SK-N-MC (cell line): ENCODE data around the gene TXNDC17.
"Not testable (repeated sequence)": the region's sequence is repeated elsewhere in the genome, so short reads cannot be mapped to it uniquely, and the experiment has no call there.

ENCODE experiments used
- DNase-seq: peaks from one replicate; pipeline ENCODE4 v3.0.0-alpha.2; 2011; ENCODE audit warnings: low read depth, low spot score
- H3K27ac ChIP-seq: fragments of 200-600 bp; sonication (generic); 2 replicates; pipeline ENCODE4 v1.5.1; 2016; ENCODE audit warnings: mixed run types
- H3K36me3 ChIP-seq: fragments of 200-600 bp; sonication (generic); 2 replicates; pipeline ENCODE4 v1.6.1; 2017; ENCODE audit warnings: antibody characterized with exemption, low read length, mixed read lengths; ENCODE audit not compliant: insufficient read depth
- H3K4me3 ChIP-seq: fragments of 200-600 bp; sonication (generic); 2 replicates; pipeline ENCODE4 v1.5.1; 2016
- H3K9ac ChIP-seq: fragments of 200-600 bp; sonication (generic); 2 replicates; pipeline ENCODE4 v1.8.0; 2017; ENCODE audit warnings: mixed run types, mixed read lengths; ENCODE audit not compliant: insufficient read length
- H3K9me3 ChIP-seq: fragments of 200-600 bp; sonication (generic); 2 replicates; pipeline ENCODE4 v1.6.1; 2017; ENCODE audit warnings: low read depth, mild to moderate bottlenecking, antibody characterized with exemption, low read length, moderate library complexity, mixed read lengths
- EZH2 ChIP-seq: fragments of 200-600 bp; sonication (generic); IDR thresholded peaks from one replicate; pipeline ENCODE4 v1.6.1; 2017; ENCODE audit warnings: antibody characterized with exemption
- FOXP2 ChIP-seq: optimal IDR thresholded peaks from 2 replicates; pipeline ENCODE3; 2011; ENCODE audit warnings: mild to moderate bottlenecking, moderate library complexity; ENCODE audit not compliant: insufficient read depth; ENCODE audit errors: extremely low read length, control extremely low read depth
- POLR2AphosphoS5 ChIP-seq: IDR thresholded peaks from 2 replicates; pipeline ENCODE4 v1.6.1; 2012; ENCODE audit warnings: mild to moderate bottlenecking, low read depth, low read length, borderline replicate concordance

The TXNDC17 gene

DNA sequence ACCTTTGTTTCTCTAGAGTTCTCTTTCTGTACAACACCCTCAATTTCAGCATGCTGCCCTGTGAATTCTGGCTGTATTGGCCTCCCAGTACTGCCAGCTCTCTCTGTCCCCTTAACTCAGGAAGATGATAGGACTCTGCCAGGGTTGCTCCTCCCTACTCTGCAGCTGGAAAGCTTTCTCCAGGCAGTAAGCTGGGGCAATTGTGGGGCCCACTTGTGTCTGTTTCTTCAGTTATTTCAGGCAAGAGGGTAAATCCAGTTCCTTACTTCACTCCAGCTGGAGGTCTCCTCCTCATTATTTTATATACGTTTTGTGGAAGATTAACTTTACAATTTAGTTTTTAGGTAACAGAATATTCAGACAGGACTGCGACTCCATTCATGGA lies 20.6 kb downstream of the TXNDC17 start:
- no peak overlapping the region for H3K9ac ChIP-seq
- no peaks in the 10 kb centered on the region for H3K36me3 ChIP-seq
- no peak for DNase-seq
- no peak overlapping the region for H3K4me3 ChIP-seq
- no peak for TF ChIP-seq POLR2AphosphoS5
- no peak for TF ChIP-seq FOXP2
- no peak for TF ChIP-seq EZH2
- H3K27ac ChIP-seq: no peak overlapping the region
- no peaks in the 10 kb centered on the region for H3K9me3 ChIP-seq

DNA sequence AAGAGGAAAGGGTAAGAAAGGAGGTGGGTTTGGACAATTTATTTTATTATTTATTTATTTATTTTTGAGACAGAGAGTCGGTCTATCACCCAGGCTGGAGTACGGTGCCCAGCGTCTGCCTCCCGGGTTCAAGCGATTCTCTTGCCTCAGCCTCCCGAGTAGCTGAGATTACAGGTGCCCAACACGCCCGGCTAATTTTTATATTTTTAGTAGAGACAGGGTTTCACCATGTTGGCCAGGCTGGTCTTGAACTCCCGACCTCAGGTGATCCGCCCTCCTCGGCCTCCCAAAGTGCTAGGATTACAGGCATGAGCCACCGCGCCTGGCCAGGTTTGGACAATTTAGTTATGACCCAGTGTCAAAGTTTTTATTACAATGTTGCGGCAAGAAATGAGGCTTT lies 22.3 kb downstream of the TXNDC17 start:
- not testable (repeated sequence) for H3K27ac ChIP-seq, H3K4me3 ChIP-seq, DNase-seq, H3K9me3 ChIP-seq, H3K9ac ChIP-seq, H3K36me3 ChIP-seq

DNA sequence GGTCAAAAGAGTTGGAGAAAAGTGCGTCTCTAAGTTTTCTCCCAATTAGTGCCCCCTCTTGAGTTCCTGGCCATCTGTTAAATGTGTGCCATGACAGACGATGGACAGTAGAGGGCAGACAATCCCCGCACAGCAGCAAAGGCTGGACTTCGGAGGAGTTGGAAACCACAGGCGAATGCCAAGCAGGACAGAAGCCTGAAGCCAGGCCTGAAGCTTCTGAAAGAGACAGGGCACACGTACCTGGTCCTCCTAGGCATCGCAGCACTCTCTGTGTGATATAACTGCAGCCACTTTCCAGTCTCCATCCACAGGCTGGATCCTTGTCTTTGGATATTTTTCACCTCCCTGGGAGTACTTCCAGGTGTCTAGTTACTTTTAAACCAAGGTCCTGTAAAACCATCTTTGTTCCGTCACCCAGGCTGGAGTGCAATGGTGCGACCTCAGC lies 25.2 kb downstream of the TXNDC17 start:
- Histone ChIP-seq H3K9me3 (no peaks in the 10 kb centered on the region), H3K9ac (no peak overlapping the region), H3K36me3 (no peaks in the 10 kb centered on the region), H3K4me3 (no peak overlapping the region), H3K27ac (no peak overlapping the region)
- TF ChIP-seq FOXP2 (no peak), POLR2AphosphoS5 (no peak), EZH2 (no peak)
- DNase-seq: no peak

DNA sequence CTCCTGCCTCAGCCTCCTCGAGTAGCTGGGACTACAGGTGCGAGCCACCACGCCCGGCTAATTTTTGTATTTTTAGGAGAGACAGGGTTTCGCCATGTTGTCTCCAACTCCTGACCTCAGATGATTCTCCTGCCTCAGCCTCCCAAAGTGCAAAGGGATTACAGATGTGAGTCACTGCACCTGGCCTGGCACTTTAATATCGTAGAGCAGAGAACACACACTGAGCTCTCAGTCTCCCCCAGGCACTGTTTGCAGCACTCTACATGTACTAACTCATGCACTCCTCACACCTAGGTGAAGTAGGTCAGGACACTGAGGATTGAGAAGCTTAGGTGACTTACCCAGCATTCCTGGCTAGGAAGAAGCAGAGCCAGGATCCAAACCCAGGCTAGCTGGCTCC lies 25.7 kb downstream of the TXNDC17 start:
- H3K4me3 ChIP-seq: no peak overlapping the region

DNA sequence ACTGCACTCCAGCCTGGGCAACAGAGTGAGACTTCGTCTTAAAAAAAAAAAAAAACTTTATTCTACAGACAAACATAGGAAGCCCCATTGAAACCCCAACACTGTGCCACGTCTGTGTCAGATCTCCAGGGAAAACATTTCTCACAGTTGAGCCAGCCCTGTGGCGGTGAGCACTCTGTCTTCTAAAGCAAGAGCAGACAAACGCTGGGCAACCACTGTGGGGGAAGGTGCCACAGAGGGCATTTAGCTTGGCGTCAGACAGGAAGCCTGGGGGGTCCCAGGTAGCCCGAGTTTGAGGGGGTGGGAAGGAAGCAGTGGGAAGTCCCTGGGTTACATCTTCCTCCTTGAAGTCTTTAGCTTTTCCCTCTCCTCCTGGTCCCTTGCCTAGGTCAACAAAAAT lies 26.7 kb downstream of the TXNDC17 start:
- Histone ChIP-seq H3K4me3 (no peak overlapping the region), H3K9me3 (no peaks in the 10 kb centered on the region), H3K9ac (no peak overlapping the region), H3K36me3 (no peaks in the 10 kb centered on the region), H3K27ac (no peak overlapping the region)
- no peak for DNase-seq
- TF ChIP-seq POLR2AphosphoS5 (no peak), EZH2 (no peak), FOXP2 (no peak)

More for the DNA sequence above, 25.7 kb downstream of the TXNDC17 start:
- Histone ChIP-seq H3K9ac (no peak overlapping the region), H3K36me3 (no peaks in the 10 kb centered on the region), H3K27ac (no peak overlapping the region), H3K9me3 (no peaks in the 10 kb centered on the region)
- TF ChIP-seq POLR2AphosphoS5: no peak
- TF ChIP-seq FOXP2: no peak
- no peak for TF ChIP-seq EZH2
- DNase-seq: no peak

DNA sequence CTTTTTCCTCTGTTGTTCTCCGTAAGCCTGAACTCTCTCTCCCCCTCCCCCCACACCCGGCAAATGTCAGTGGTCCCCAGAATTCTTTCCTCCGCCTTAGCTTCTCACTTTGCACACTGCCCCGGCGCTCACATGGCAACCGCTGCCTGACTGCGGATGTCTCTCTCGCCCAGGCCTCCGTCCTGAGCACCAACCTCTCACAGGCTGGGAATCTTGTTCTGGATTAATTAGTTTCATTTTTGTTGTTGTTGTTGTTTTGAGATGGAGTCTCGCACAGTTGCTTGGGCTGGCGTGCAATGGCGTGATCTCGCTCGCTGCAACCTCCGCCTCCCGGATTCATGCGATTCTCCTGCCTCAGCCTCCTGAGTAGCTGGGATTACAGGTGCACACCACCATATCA lies 27.4 kb downstream of the TXNDC17 start:
- H3K9ac ChIP-seq: no peak overlapping the region
- H3K27ac ChIP-seq: no peak overlapping the region
- DNase-seq: no peak
- no peak overlapping the region for H3K4me3 ChIP-seq
- TF ChIP-seq EZH2: no peak
- no peak for TF ChIP-seq POLR2AphosphoS5
- no peaks in the 10 kb centered on the region for H3K36me3 ChIP-seq
- no peaks in the 10 kb centered on the region for H3K9me3 ChIP-seq

DNA sequence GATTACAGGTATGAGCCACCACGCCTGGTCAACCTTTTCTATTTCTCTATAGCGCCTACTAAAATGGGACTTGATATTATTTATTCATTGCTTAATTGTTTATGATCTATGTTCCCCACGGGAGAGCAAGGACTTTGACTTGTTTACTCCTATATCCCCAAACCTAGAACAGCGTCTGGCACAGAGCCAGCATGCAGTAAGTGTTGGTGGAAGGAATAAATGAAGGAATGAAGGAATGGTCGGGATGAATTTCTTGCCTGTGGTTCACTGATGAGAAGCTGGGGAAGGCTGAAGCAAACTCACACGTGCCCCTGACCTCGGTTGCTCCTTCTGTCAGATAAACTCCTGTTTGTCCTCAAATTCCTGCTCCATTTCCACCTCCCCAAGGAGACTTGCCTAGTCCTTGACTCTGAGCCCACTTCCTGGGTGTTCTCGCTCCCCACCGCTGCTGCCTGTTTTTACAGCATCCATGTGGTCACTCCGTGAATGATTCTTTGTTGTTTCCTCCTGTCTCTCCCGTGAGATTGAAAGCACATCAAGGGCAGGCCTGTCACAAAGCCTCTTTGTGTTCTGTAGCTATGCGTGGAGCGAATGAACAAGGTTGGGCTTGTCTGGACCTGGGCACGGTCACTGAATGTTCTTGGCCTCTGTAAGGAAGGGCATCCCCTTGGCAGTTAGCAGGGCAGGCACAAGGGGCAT lies 28.0 kb downstream of the TXNDC17 start:
- Histone ChIP-seq H3K27ac (no peak overlapping the region), H3K36me3 (no peaks in the 10 kb centered on the region), H3K9ac (no peak overlapping the region), H3K9me3 (no peaks in the 10 kb centered on the region), H3K4me3 (no peak overlapping the region)
- DNase-seq: no peak
- TF ChIP-seq POLR2AphosphoS5: no peak
- TF ChIP-seq EZH2: no peak
- no peak for TF ChIP-seq FOXP2

DNA sequence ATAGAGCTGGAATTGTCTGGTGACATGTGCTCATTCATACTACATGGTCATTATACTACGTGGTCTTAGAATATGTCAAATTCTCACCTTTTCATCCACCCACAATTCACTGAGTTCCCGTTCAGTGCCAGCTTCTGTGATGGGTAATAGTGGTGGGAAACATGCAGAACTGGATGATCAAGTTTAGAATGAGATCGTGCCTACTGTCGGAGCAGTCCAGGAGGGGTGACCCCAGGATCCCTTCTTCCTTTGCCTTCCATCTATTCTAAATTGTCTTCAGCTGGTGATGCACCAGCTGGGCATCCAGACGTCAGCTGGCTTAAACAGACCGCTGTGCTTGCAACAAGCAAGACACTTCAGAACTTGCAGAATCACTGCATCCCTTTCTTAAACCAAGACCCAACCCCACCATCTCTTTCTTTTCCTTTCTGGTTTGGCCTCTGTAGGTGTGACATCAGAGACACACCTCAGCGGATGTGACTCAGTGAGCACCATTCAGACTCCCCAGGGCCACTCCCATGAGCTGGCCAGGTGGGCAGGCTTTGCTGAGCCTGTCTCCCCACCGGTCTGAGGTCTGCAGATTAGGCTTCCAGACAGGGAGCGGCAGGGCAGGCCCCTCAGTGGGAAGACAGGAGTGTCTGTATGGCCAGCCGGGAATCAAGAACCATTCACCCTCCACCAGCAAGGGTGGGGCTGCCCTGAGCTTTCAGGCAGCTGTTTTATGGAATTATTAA lies 28.8 kb downstream of the TXNDC17 start:
- TF ChIP-seq FOXP2 (no peak), EZH2 (no peak), POLR2AphosphoS5 (no peak)
- Histone ChIP-seq H3K9me3 (no peaks in the 10 kb centered on the region), H3K4me3 (no peak overlapping the region), H3K9ac (no peak overlapping the region), H3K27ac (no peak overlapping the region), H3K36me3 (no peaks in the 10 kb centered on the region)
- DNase-seq: no peak

DNA sequence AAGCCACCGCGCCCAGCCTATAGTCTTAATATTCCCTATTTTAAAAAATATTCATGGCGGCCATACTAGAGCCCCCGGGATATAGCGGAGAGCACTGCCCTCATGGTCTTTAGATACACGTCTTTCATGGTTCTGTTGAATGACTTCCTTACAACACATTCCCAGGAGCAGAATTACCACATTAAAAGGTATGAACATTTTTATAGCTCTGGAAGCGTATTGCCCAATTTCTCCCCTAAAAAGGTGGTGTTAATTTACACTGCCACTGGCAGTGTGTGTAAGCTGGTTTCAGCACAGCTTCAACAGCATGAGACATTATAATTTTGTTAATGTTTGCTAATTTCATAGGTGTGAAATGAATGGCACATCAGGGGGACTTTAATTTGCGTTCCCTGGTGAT lies 29.7 kb downstream of the TXNDC17 start:
- H3K4me3 ChIP-seq: no peak overlapping the region
- no peak overlapping the region for H3K9ac ChIP-seq
- H3K36me3 ChIP-seq: no peaks in the 10 kb centered on the region
- TF ChIP-seq POLR2AphosphoS5: no peak
- TF ChIP-seq FOXP2: no peak
- no peak for TF ChIP-seq EZH2
- no peak for DNase-seq
- H3K27ac ChIP-seq: no peak overlapping the region
- no peaks in the 10 kb centered on the region for H3K9me3 ChIP-seq
